H9 (cell line): ENCODE data around the gene SOCS7. TPM values are rescaled to one million over a fixed set of nuclear protein-coding genes. Genes with fewer than 3 reads are reported as not detected.
A peak's percentile ranks its signal among the peaks of the same experiment; 100 is the strongest.

Experiments
- DNase-seq: peaks from one replicate; pipeline ENCODE4 v3.0.0-alpha.2; 2017
- H2AFZ ChIP-seq: one replicate; pipeline ENCODE4 v1.6.1; 2013; ENCODE audit warnings: mild to moderate bottlenecking, low read length, control low read depth, moderate library complexity
- H2AK5ac ChIP-seq: 2 replicates; pipeline ENCODE4 v1.6.1; 2013; ENCODE audit warnings: low read length, control low read depth, mixed read lengths; ENCODE audit not compliant: insufficient read length
- H2BK120ac ChIP-seq: one replicate; pipeline ENCODE4 v1.6.1; 2013; ENCODE audit warnings: low read depth, mild to moderate bottlenecking, low read length, control low read depth, inconsistent platforms; ENCODE audit not compliant: poor library complexity, severe bottlenecking
- H2BK12ac ChIP-seq: 2 replicates; pipeline ENCODE4 v1.6.1; 2013; ENCODE audit warnings: low read length, control low read depth, mixed read lengths, low read depth; ENCODE audit not compliant: insufficient read length
- H2BK15ac ChIP-seq: 2 replicates; pipeline ENCODE4 v1.6.1; 2013; ENCODE audit warnings: low read depth, low read length, control low read depth
- H2BK20ac ChIP-seq: one replicate; pipeline ENCODE4 v1.6.1; 2013; ENCODE audit warnings: low read depth, mild to moderate bottlenecking, low read length, control low read depth, inconsistent platforms; ENCODE audit not compliant: poor library complexity, severe bottlenecking
- H2BK5ac ChIP-seq: 2 replicates; pipeline ENCODE4 v1.6.1; 2013; ENCODE audit warnings: low read length, control low read depth, mixed read lengths; ENCODE audit not compliant: insufficient read length
- H3K14ac ChIP-seq: 2 replicates; pipeline ENCODE4 v1.6.1; 2013; ENCODE audit warnings: low read length, control low read depth; ENCODE audit not compliant: insufficient read depth
- H3K18ac ChIP-seq: 2 replicates; pipeline ENCODE4 v1.6.1; 2013; ENCODE audit warnings: low read depth, mild to moderate bottlenecking, mixed read lengths, low read length, control low read depth; ENCODE audit not compliant: insufficient read length
- H3K23ac ChIP-seq: 2 replicates; pipeline ENCODE4 v1.6.1; 2013; ENCODE audit warnings: low read length, control low read depth, mixed read lengths, low read depth; ENCODE audit not compliant: insufficient read length
- H3K23me2 ChIP-seq: 2 replicates; pipeline ENCODE4 v1.6.1; 2013; ENCODE audit warnings: low read depth, mild to moderate bottlenecking, mixed read lengths, low read length, control low read depth; ENCODE audit not compliant: insufficient read length, poor library complexity, severe bottlenecking
- H3K27ac ChIP-seq: 2 replicates; pipeline ENCODE4 v1.5.1; 2013; ENCODE audit warnings: low read length, control low read depth, mixed read lengths, low read depth; ENCODE audit not compliant: insufficient read length
- H3K27me3 ChIP-seq: 2 replicates; pipeline ENCODE4 v1.6.1; 2013; ENCODE audit warnings: low read length, control low read depth, inconsistent platforms; ENCODE audit not compliant: insufficient read depth
- H3K4ac ChIP-seq: 2 replicates; pipeline ENCODE4 v1.6.1; 2013; ENCODE audit warnings: low read depth, mild to moderate bottlenecking, control low read depth, inconsistent platforms, low read length, moderate library complexity
- H3K4me1 ChIP-seq: 2 replicates; pipeline ENCODE4 v1.6.1; 2013; ENCODE audit warnings: low read length, control low read depth, inconsistent platforms; ENCODE audit not compliant: insufficient read depth
- H3K4me2 ChIP-seq: 2 replicates; pipeline ENCODE4 v1.6.1; 2013; ENCODE audit warnings: low read length, control low read depth, mixed read lengths; ENCODE audit not compliant: insufficient read length, insufficient read depth
- H3K56ac ChIP-seq: 2 replicates; pipeline ENCODE4 v1.6.1; 2013; ENCODE audit warnings: low read depth, mild to moderate bottlenecking, mixed read lengths, low read length, control low read depth; ENCODE audit not compliant: insufficient read length
- H3K79me1 ChIP-seq: 2 replicates; pipeline ENCODE4 v1.6.1; 2013; ENCODE audit warnings: low read depth, mild to moderate bottlenecking, moderate library complexity, low read length, control low read depth, inconsistent platforms; ENCODE audit not compliant: insufficient read depth, poor library complexity, severe bottlenecking
- H3K79me2 ChIP-seq: 2 replicates; pipeline ENCODE4 v1.6.1; 2013; ENCODE audit warnings: low read length, control low read depth, inconsistent platforms; ENCODE audit not compliant: insufficient read depth
- H3K9ac ChIP-seq: 2 replicates; pipeline ENCODE4 v1.6.1; 2013; ENCODE audit warnings: low read length, control low read depth, mixed read lengths; ENCODE audit not compliant: insufficient read length; ENCODE audit errors: extremely low read depth
- H3K9me3 ChIP-seq: one replicate; pipeline ENCODE4 v1.6.1; 2013; ENCODE audit warnings: low read depth, low read length, inconsistent platforms; ENCODE audit not compliant: control insufficient read depth
- H3T11ph ChIP-seq: one replicate; pipeline ENCODE4 v1.6.1; 2013; ENCODE audit warnings: mild to moderate bottlenecking, low read length, control low read depth, inconsistent platforms
- H4K20me1 ChIP-seq: one replicate; pipeline ENCODE4 v1.6.1; 2013; ENCODE audit not compliant: control insufficient read depth, insufficient read length, insufficient read depth
- H4K5ac ChIP-seq: 2 replicates; pipeline ENCODE4 v1.6.1; 2013; ENCODE audit warnings: low read depth, mild to moderate bottlenecking, mixed read lengths, low read length, control low read depth; ENCODE audit not compliant: insufficient read length
- H4K8ac ChIP-seq: replicated peaks from 2 replicates; pipeline ENCODE4 v1.6.1; 2013; ENCODE audit warnings: low read length, control low read depth, mixed read lengths, low read depth; ENCODE audit not compliant: insufficient read length
- H4K91ac ChIP-seq: 2 replicates; pipeline ENCODE4 v1.6.1; 2013; ENCODE audit warnings: low read depth, mild to moderate bottlenecking, moderate library complexity, mixed read lengths, low read length, control low read depth; ENCODE audit not compliant: insufficient read length
- H3K27ac Mint-ChIP-seq, 3 experiments: 2 replicates in 2 of 3; 3 replicates in 1 of 3; pipeline ENCODE4 v1.8.0; 2020 to 2021; ENCODE audit warnings: mixed read lengths in 3 of 3, mild to moderate bottlenecking in 1 of 3, moderate library complexity in 1 of 3
- H3K27me3 Mint-ChIP-seq: 2 replicates; pipeline ENCODE4 v1.8.0; 2021; ENCODE audit warnings: low read depth, mild to moderate bottlenecking, moderate library complexity, mixed read lengths
- H3K36me3 Mint-ChIP-seq, 3 experiments: 2 replicates in 2 of 3; 3 replicates in 1 of 3; pipeline ENCODE4 v1.8.0; 2020 to 2021; ENCODE audit warnings: low read depth in 3 of 3, mixed read lengths in 3 of 3; ENCODE audit not compliant: insufficient read depth in 1 of 3
- H3K4me1 Mint-ChIP-seq, 2 experiments: 2 replicates each; pipeline ENCODE4 v1.8.0; 2020; ENCODE audit warnings: mixed read lengths in 2 of 2
- H3K4me3 Mint-ChIP-seq, 2 experiments: 2 replicates in 1 of 2; 3 replicates in 1 of 2; pipeline ENCODE4 v1.8.0; 2020 to 2021; ENCODE audit warnings: mild to moderate bottlenecking in 2 of 2, mixed read lengths in 2 of 2, moderate library complexity in 1 of 2
- H3K9me3 Mint-ChIP-seq, 2 experiments: 2 replicates in 1 of 2; 3 replicates in 1 of 2; pipeline ENCODE4 v1.8.0; 2020; ENCODE audit warnings: mild to moderate bottlenecking in 2 of 2, mixed read lengths in 2 of 2, moderate library complexity in 1 of 2
- WGBS: extraction: QIAGEN DNeasy Blood & Tissue Kit; methylation state at CpG from one replicate; pipeline ENCODE4 v1.1.7; 2013; ENCODE audit warnings: missing lambda C conversion rate, low lambda C conversion rate, mixed read lengths; ENCODE audit not compliant: insufficient read length; ENCODE audit errors: extremely low coverage; 5-methylcytosine and 5-hydroxymethylcytosine counted together
- total RNA-seq: library from RNA; stranded (reverse); gene quantifications from 2 replicates; pipeline ENCODE4 v1.2.1, GENCODE V29; 2021
- TF ChIP-seq, protein P1 (sequence below): fragments of 200-600 bp; sonication (generic); conservative IDR thresholded peaks from 3 replicates; pipeline ENCODE4 v1.8.0; 2021; ENCODE audit warnings: antibody characterized with exemption, mild to moderate bottlenecking

Gene SOCS7
- total RNA-seq, 1 experiment from 2014 or later: 31.0 TPM

DNA sequence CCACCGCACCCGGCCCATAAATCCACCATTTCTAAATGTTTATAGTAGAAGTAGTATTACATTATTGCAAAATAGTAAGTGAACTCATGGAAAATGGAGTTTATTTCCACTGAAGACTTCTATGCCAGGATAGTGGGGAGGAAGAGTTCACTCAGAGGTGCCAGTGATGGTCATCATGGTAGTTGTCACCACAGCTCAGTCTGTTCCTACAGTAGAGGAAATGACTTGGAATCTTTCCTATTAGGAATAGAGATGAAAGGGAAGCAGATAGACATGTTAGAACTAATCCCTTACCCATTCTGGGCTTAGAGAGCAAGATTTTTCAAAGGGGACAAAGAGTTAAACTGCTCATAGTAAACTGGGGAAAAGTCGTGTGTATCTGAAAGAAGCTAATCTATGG lies 34.6 kb upstream of the SOCS7 start:
- no peaks in the 10 kb centered on the region for H3K23me2 ChIP-seq
- no peak overlapping the region for H3K4me2 ChIP-seq
- no peaks in the 10 kb centered on the region for H3K27me3 ChIP-seq
- no peak overlapping the region for H3T11ph ChIP-seq
- no peaks in the 10 kb centered on the region for H3K79me2 ChIP-seq
- no peak overlapping the region for H3K4ac ChIP-seq
- Mint-ChIP-seq H3K27ac (peak overlapping the region in 2 of 3 experiments; percentile 22 to 46; a peak in 4 of 7 replicates), H3K36me3 (peaks cover 20 to 61% (median 40%) of the 10 kb centered on the region in 3 experiments; a peak in 6 of 7 replicates), H3K27me3 (no peaks in the 10 kb centered on the region), H3K4me3 (no peak overlapping the region), H3K9me3 (no peaks in the 10 kb centered on the region), H3K4me1 (no peaks in the 10 kb centered on the region)
- H3K14ac ChIP-seq: no peak overlapping the region
- no peaks in the 10 kb centered on the region for H3K9me3 ChIP-seq
- H2BK15ac ChIP-seq: no peak overlapping the region
- H3K27ac ChIP-seq: no peak overlapping the region
- H2BK5ac ChIP-seq: no peak overlapping the region
- WGBS: no CpG with 5 or more reads among the region's 3 CpGs
- no peaks in the 10 kb centered on the region for H3K79me1 ChIP-seq
- TF ChIP-seq, protein P1, sequence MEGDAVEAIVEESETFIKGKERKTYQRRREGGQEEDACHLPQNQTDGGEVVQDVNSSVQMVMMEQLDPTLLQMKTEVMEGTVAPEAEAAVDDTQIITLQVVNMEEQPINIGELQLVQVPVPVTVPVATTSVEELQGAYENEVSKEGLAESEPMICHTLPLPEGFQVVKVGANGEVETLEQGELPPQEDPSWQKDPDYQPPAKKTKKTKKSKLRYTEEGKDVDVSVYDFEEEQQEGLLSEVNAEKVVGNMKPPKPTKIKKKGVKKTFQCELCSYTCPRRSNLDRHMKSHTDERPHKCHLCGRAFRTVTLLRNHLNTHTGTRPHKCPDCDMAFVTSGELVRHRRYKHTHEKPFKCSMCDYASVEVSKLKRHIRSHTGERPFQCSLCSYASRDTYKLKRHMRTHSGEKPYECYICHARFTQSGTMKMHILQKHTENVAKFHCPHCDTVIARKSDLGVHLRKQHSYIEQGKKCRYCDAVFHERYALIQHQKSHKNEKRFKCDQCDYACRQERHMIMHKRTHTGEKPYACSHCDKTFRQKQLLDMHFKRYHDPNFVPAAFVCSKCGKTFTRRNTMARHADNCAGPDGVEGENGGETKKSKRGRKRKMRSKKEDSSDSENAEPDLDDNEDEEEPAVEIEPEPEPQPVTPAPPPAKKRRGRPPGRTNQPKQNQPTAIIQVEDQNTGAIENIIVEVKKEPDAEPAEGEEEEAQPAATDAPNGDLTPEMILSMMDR: no peak
- H3K56ac ChIP-seq: no peak overlapping the region
- no peak overlapping the region for H4K91ac ChIP-seq
- no peak overlapping the region for H3K23ac ChIP-seq
- H2AK5ac ChIP-seq: no peak overlapping the region
- H2BK12ac ChIP-seq: no peak overlapping the region
- no peak overlapping the region for H2BK120ac ChIP-seq
- no peaks in the 10 kb centered on the region for H4K20me1 ChIP-seq
- no peak overlapping the region for H3K18ac ChIP-seq
- no peak for DNase-seq
- H3K4me1 ChIP-seq: no peaks in the 10 kb centered on the region
- H2AFZ ChIP-seq: no peak overlapping the region
- no peak overlapping the region for H2BK20ac ChIP-seq
- no peak overlapping the region for H4K5ac ChIP-seq
- H4K8ac ChIP-seq: no peak overlapping the region
- no peak overlapping the region for H3K9ac ChIP-seq
